Mucosa of rectum (tissue), 2 donors: Measurements from ENCODE around the gene QSER1.

Experiments
- H3K27ac ChIP-seq, 2 donors: one replicate each; pipeline ENCODE4 v1.7.0; 2013; ENCODE audit warnings: inconsistent platforms in 2 of 2, low read depth in 2 of 2, low read length in 2 of 2
- H3K27me3 ChIP-seq, 2 donors: one replicate each; pipeline ENCODE4 v1.7.0; 2013; ENCODE audit warnings: low read length in 2 of 2; ENCODE audit not compliant: control insufficient read depth in 2 of 2, insufficient read depth in 2 of 2
- H3K36me3 ChIP-seq, 2 donors: one replicate each; pipeline ENCODE4 v1.7.0; 2013; ENCODE audit warnings: low read length in 2 of 2; ENCODE audit not compliant: control insufficient read depth in 2 of 2, insufficient read depth in 2 of 2
- H3K4me1 ChIP-seq, 2 donors: one replicate each; pipeline ENCODE4 v1.7.0; 2013; ENCODE audit warnings: low read length in 2 of 2, mild to moderate bottlenecking in 1 of 2; ENCODE audit not compliant: control insufficient read depth in 2 of 2, insufficient read depth in 2 of 2
- H3K4me3 ChIP-seq, 2 donors: one replicate each; pipeline ENCODE4 v1.7.0; 2013; ENCODE audit warnings: low read length in 2 of 2
- H3K9ac ChIP-seq, 2 donors: one replicate each; pipeline ENCODE4 v1.7.0; 2013; ENCODE audit warnings: low read length in 2 of 2, low read depth in 1 of 2, mild to moderate bottlenecking in 1 of 2
- H3K9me3 ChIP-seq, 2 donors: one replicate each; pipeline ENCODE4 v1.7.0; 2013; ENCODE audit warnings: low read length in 2 of 2; ENCODE audit not compliant: control insufficient read depth in 2 of 2
- donor health status: healthy.
- donor health status: Normal muscosa, but diverticular disease.

Gene QSER1

GRCh38 chr11:32892355-32893092, at the start of gene QSER1:
Gene QSER1, plus strand, starts transcription at chr11:32892811. Its CDS starts 315 bp downstream, at chr11:32893126.
- Histone ChIP-seq H3K36me3 (no peaks in the 10 kb centered on the region), H3K4me1 (peaks cover 12 to 13% of the 10 kb centered on the region in 2 donors), H3K9ac (peak within 1 kb of the TSS; percentile 84 to 88), H3K9me3 (no peaks in the 10 kb centered on the region), H3K27ac (peak within 1 kb of the TSS; percentile 78 to 89), H3K4me3 (peak within 1 kb of the TSS; percentile 87 to 91), H3K27me3 (no peaks in the 10 kb centered on the region)

DNA sequence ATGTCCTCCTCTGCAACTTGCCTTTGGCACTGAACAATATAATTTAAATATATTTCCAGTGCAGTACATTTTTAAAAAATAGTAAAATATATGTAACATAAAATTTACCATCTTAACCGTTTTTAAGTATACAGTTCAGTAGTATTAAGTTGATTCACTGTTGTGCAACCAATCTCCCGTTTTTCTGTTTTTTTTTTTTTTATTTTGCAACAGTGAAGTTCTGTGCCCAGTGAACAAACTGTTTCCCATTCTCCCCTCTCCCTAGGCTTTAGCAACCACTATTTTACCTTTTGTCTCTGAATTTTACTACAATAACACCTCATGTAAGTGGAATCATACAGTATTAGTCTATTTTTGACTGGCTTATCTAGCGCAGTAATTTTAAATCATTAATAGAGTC, 49.1 kb upstream of the QSER1 start:
- Histone ChIP-seq H3K36me3 (peaks cover 3 to 18% of the 10 kb centered on the region in 2 donors), H3K27me3 (no peaks in the 10 kb centered on the region), H3K4me1 (peaks cover 0 to 3% of the 10 kb centered on the region in 2 donors), H3K27ac (no peak overlapping the region), H3K9me3 (no peaks in the 10 kb centered on the region), H3K9ac (no peak overlapping the region), H3K4me3 (no peak overlapping the region)

DNA sequence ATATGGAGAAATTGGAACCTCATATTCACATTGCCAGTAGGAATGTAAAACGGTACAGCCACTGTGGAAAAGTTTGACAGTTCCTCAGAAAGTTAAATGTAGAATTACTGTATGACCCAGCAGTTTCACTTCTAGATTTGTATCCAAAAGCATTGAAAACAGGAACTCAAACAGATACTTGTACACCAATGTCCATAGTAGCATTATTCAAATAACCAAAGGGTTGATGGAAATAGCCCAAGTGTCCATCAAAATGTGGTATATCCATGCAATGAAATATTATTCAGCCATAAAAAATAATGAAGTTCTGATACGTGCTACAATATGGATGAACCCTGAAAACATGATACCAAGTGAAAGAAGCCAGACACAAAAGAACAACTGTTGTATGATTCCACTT, 45.1 kb upstream of the QSER1 start:
- Histone ChIP-seq H3K9ac (no peak overlapping the region), H3K27ac (no peak overlapping the region), H3K27me3 (no peaks in the 10 kb centered on the region), H3K9me3 (no peaks in the 10 kb centered on the region), H3K4me3 (no peak overlapping the region), H3K4me1 (peaks cover 0 to 2% of the 10 kb centered on the region in 2 donors), H3K36me3 (peaks cover 0 to 8% of the 10 kb centered on the region in 2 donors)

- no peak overlapping the region for H3K4me3 ChIP-seq
- H3K36me3 ChIP-seq = peaks cover 0 to 7% of the 10 kb centered on the region in 2 donors
- H3K9me3 ChIP-seq = no peaks in the 10 kb centered on the region
- no peak overlapping the region for H3K27ac ChIP-seq
- no peak overlapping the region for H3K9ac ChIP-seq
- peaks cover 0 to 2% of the 10 kb centered on the region in 2 donors for H3K4me1 ChIP-seq
- H3K27me3 ChIP-seq = no peaks in the 10 kb centered on the region
These were observed 42.9 kb upstream of the QSER1 start for GRCh38 chr11:32849761-32850160.

GRCh38 chr11:32851251-32851650, 41.4 kb upstream of the QSER1 start:
- peaks cover 0 to 7% of the 10 kb centered on the region in 2 donors for H3K36me3 ChIP-seq
- no peaks in the 10 kb centered on the region for H3K9me3 ChIP-seq
- no peak overlapping the region for H3K4me3 ChIP-seq

DNA sequence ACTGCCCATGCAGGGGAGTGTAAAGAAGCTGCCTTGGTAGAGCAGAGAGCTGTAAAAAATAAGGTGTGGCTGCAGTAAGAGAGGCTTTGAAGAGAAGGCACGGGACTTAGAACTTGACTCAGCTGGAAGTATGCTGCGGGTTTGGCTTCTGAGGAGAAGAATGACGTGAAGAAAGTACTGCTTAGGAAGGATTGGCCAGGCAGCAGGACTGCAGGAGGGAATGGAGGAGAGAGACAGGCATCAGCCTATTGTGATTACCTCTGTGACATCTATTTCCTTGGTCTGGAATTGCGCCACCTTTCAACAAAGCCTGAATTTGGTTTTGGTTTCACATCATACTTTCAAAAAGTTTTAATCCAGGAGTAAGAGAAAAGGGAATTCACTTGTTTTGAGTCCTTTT, 40.4 kb upstream of the QSER1 start:
- peak overlapping the region; percentile 43 to 57 for H3K4me3 ChIP-seq
- no peaks in the 10 kb centered on the region for H3K27me3 ChIP-seq
- peak overlapping the region in 1 of 2 donors; percentile 43 for H3K27ac ChIP-seq
- peaks cover 0 to 7% of the 10 kb centered on the region in 2 donors for H3K36me3 ChIP-seq
- H3K9me3 ChIP-seq = no peaks in the 10 kb centered on the region
- H3K4me1 ChIP-seq = peaks cover 0 to 2% of the 10 kb centered on the region in 2 donors
- peak overlapping the region in 1 of 2 donors; percentile 52 for H3K9ac ChIP-seq

More at GRCh38 chr11:32851251-32851650, 41.4 kb upstream of the QSER1 start:
- no peaks in the 10 kb centered on the region for H3K27me3 ChIP-seq
- no peak overlapping the region for H3K27ac ChIP-seq
- peaks cover 0 to 2% of the 10 kb centered on the region in 2 donors for H3K4me1 ChIP-seq
- H3K9ac ChIP-seq = no peak overlapping the region

DNA sequence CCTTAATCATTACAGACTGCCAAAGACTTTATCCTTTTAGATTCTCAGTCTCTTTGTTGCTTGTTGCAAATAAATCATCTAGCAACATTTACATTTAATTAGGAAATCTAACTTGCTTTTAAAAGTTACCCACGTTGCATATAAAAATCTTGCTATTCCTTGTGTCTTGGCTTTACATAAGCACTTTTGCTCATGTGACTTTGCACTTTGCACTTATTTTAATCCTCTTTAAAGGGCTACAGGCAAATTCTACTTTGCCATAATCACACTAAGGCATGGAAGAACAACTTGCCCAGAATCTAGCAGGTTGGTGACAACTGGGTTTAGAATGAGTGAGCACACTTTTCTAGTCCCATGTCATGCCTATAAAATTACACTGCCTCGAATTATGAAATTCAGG, 37.0 kb upstream of the QSER1 start:
- H3K4me1 ChIP-seq = peaks cover 0 to 2% of the 10 kb centered on the region in 2 donors
- H3K4me3 ChIP-seq = no peak overlapping the region
- no peak overlapping the region for H3K27ac ChIP-seq
- H3K9me3 ChIP-seq = no peaks in the 10 kb centered on the region
- H3K36me3 ChIP-seq = peaks cover 0 to 3% of the 10 kb centered on the region in 2 donors
- H3K27me3 ChIP-seq = no peaks in the 10 kb centered on the region
- no peak overlapping the region for H3K9ac ChIP-seq

DNA sequence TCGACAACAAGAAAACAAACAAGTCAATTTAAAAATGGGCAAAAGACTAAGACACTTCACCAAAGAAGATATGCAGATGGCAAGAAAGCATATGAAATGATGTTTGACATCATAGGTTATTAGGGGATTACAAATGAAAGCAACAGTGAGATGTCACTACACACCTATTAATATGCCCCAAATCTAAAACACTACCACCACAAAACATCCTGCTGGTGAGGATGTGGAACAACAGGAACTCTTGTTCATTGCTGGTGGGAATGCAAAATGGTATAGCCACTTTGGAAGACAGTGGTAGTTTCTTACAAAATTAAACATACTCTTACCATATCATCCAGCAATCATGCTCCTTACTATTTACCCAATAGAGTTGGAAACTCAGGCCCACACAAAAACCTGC, 33.9 kb upstream of the QSER1 start:
- Histone ChIP-seq H3K27ac (no peak overlapping the region), H3K9ac (no peak overlapping the region), H3K9me3 (no peaks in the 10 kb centered on the region), H3K4me3 (no peak overlapping the region), H3K4me1 (no peaks in the 10 kb centered on the region), H3K36me3 (peaks cover 0 to 2% of the 10 kb centered on the region in 2 donors), H3K27me3 (no peaks in the 10 kb centered on the region)

DNA sequence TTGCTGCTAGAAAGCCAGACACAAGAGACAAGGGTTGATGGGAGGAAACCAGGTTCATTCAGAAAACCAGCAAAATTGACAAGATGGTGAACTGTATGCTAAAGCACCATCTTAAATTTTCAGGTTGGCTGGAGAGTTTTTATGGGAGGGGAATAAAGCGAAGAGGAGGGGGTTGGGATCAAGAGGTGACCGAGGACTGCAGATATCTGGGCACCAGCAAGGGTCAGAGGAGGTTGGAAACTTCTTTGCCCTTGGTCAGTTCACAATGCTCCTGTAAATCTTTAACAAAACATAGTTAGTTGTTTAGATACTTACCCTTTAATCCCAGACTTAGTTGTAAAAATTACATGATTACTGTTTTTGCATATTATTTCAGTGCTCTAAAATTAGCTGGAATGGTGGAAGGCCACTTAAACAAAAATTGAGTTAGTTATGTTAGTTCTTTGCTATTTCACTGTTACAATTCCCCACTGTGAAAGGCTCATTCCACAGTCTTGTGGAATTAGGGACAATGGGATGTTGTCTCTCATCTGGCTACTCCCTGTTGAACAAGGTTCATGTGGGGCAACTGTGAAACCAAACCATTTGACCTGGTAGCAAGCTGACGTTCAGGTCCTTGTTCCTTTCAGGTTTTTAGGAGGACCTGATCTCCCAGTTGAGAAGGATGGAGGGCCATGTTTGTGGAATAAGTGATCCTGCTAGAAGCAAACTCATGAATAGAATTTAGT, 30.6 kb upstream of the QSER1 start:
- H3K4me1 ChIP-seq = no peaks in the 10 kb centered on the region
- H3K36me3 ChIP-seq = no peaks in the 10 kb centered on the region
- H3K9me3 ChIP-seq = no peaks in the 10 kb centered on the region
- H3K9ac ChIP-seq = no peak overlapping the region
- no peak overlapping the region for H3K4me3 ChIP-seq
- no peak overlapping the region for H3K27ac ChIP-seq
- H3K27me3 ChIP-seq = no peaks in the 10 kb centered on the region

DNA sequence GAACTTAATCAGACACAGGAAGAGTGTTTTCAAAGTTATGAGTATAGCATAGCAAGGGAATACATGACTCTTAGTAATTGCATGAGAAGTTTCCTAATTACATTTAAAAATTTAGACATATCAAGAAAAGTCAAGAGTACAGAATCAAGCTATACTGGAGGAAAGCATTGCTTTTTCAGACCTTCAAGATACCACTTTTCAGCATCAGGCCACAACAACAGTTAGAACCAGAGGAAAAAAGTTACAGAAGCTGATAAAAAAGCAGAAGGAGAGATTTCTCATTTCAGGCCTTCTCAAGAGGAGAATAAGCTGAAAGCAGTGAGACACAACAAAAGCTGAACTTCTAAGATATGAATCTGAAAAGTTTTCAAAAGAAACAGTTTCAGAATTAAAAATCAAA, 28.1 kb upstream of the QSER1 start:
- H3K9me3 ChIP-seq = no peaks in the 10 kb centered on the region
- H3K9ac ChIP-seq = no peak overlapping the region
- no peaks in the 10 kb centered on the region for H3K27me3 ChIP-seq
- H3K27ac ChIP-seq = no peak overlapping the region
- no peaks in the 10 kb centered on the region for H3K4me1 ChIP-seq
- H3K36me3 ChIP-seq = no peaks in the 10 kb centered on the region
- H3K4me3 ChIP-seq = no peak overlapping the region
